GM12878 (cell line): Measurements from ENCODE around the gene NOL7. TPM values are rescaled to one million over a fixed set of nuclear protein-coding genes. Genes with fewer than 3 reads are reported as not detected.
A peak's percentile ranks its signal among the peaks of the same experiment; 100 is the strongest.

Experiments
- ATAC-seq: fragments of 200-7000 bp; cut with Tn5 transposase; 3 replicates; pipeline ENCODE4 v1.9.1; 2020; ENCODE audit warnings: mild to moderate bottlenecking, moderate library complexity
- BruUV-seq: library from RNA; stranded (reverse); fragments of 400-500 nt; replicated peaks from 2 replicates; lab custom pipeline; 2021; lab: Mats Ljungman, UMichigan
- CTCF ChIA-PET: fragments of 300-600 bp; sonication (Branson Sonifier 250); formaldehyde crosslinking; extraction: SDS; loops from one replicate; lab custom pipeline; 2021; ENCODE audit warnings: inconsistent platforms; lab: Yijun Ruan, JAX
- POLR2A ChIA-PET: fragments of 350-600 bp; formaldehyde crosslinking; extraction: SDS; loops from one replicate; lab custom pipeline; 2021; ENCODE audit warnings: inconsistent platforms; lab: Charles Lee
- RAD21 ChIA-PET: fragments of 300-600 bp; sonication (Branson Sonifier 250); formaldehyde crosslinking; loops from one replicate; lab custom pipeline; 2023; ENCODE audit warnings: antibody characterized with exemption; ENCODE audit not compliant: unreplicated experiment; lab: Charles Lee
- SMC1A ChIA-PET: fragments of 300-600 bp; sonication (Branson Sonifier 250); formaldehyde crosslinking; loops from one replicate; lab custom pipeline; 2023; ENCODE audit not compliant: unreplicated experiment, uncharacterized antibody; lab: Charles Lee
- DNase-seq: peaks from one replicate; pipeline ENCODE4 v3.0.0-alpha.2; 2011; ENCODE audit warnings: low read depth, low spot score
- FAIRE-seq: peaks from 3 replicates; lab custom pipeline; 2011; peaks lifted over from hg19 to GRCh38; lab: Jason Lieb, UNC
- H2AFZ ChIP-seq: 2 replicates; pipeline ENCODE4 v1.6.0; 2011; ENCODE audit warnings: low read depth, low read length, control low read depth; ENCODE audit not compliant: control insufficient read depth
- H3K27ac ChIP-seq: 2 replicates; pipeline ENCODE4 v1.5.1; 2011; ENCODE audit warnings: control low read depth; ENCODE audit not compliant: control insufficient read depth, insufficient read depth
- H3K27me3 ChIP-seq, 2 experiments: replicated peaks in 1 of 2; 2 replicates each; pipeline versions ENCODE4 v1.6.0 to v1.6.1; 2011; ENCODE audit warnings: low read length in 1 of 2; ENCODE audit not compliant: control insufficient read depth in 2 of 2, insufficient read depth in 2 of 2
- H3K36me3 ChIP-seq, 2 experiments: 2 replicates each; pipeline ENCODE4 v1.5.1; 2011; ENCODE audit warnings: low read length in 1 of 2; ENCODE audit not compliant: control insufficient read depth in 2 of 2, insufficient read depth in 2 of 2
- H3K4me1 ChIP-seq: 2 replicates; pipeline ENCODE4 v1.6.1; 2011; ENCODE audit warnings: mild to moderate bottlenecking, low read length, moderate library complexity, mixed read lengths; ENCODE audit not compliant: control insufficient read depth, insufficient read depth
- H3K4me2 ChIP-seq: 2 replicates; pipeline ENCODE4 v1.6.0; 2011; ENCODE audit warnings: control low read depth; ENCODE audit not compliant: control insufficient read depth, insufficient read depth
- H3K4me3 ChIP-seq: fragments of 200-600 bp; sonication (generic); 2 replicates; pipeline ENCODE4 v1.5.1; 2016
- H3K79me2 ChIP-seq: 2 replicates; pipeline ENCODE4 v1.6.0; 2011; ENCODE audit warnings: low read length; ENCODE audit not compliant: control insufficient read depth, insufficient read depth
- H3K9ac ChIP-seq: 2 replicates; pipeline ENCODE4 v1.8.0; 2011; ENCODE audit warnings: low read length, control low read depth, mixed read lengths; ENCODE audit not compliant: control insufficient read depth, insufficient read depth
- H3K9me3 ChIP-seq: replicated peaks from 3 replicates; pipeline ENCODE4 v1.5.1; 2011; ENCODE audit warnings: mild to moderate bottlenecking, low read length; ENCODE audit not compliant: control insufficient read depth, insufficient read depth
- H4K20me1 ChIP-seq: 2 replicates; pipeline ENCODE4 v1.6.0; 2011; ENCODE audit not compliant: control insufficient read depth, insufficient read depth
- ASH2L ChIP-seq: fragments of 300-600, 200-600 bp; sonication (generic); IDR thresholded peaks from 2 replicates; pipeline ENCODE4 v1.6.1; 2017; ENCODE audit warnings: low read depth, mild to moderate bottlenecking, borderline replicate concordance
- ATF3 ChIP-seq: IDR thresholded peaks from 2 replicates; pipeline ENCODE4 v1.6.1; 2011; ENCODE audit warnings: low read depth, mild to moderate bottlenecking, low read length, moderate library complexity, borderline replicate concordance; ENCODE audit errors: extremely low read depth
- CREB1 ChIP-seq: IDR thresholded peaks from 2 replicates; pipeline ENCODE4 v1.6.1; 2012; ENCODE audit warnings: low read depth, mild to moderate bottlenecking, inconsistent platforms
- GABPA ChIP-seq: IDR thresholded peaks from 2 replicates; pipeline ENCODE4 v1.6.1; 2014; ENCODE audit warnings: antibody characterized with exemption, low read depth, mild to moderate bottlenecking, inconsistent platforms
- HDAC2 ChIP-seq: fragments of 200-600 bp; sonication (generic); IDR thresholded peaks from 2 replicates; pipeline ENCODE4 v1.6.1; 2017
- KAT2A ChIP-seq: conservative IDR thresholded peaks from 2 replicates; pipeline ENCODE4 v1.6.1; 2011; ENCODE audit warnings: low read depth, low read length; ENCODE audit not compliant: control insufficient read depth
- NFIC ChIP-seq: IDR thresholded peaks from 2 replicates; pipeline ENCODE4 v1.6.1; 2012; ENCODE audit warnings: low read depth, mild to moderate bottlenecking, inconsistent platforms, low read length, moderate library complexity
- NFXL1 ChIP-seq: fragments of 450-650 bp; IDR thresholded peaks from 2 replicates; pipeline ENCODE4 v1.6.1; 2017; ENCODE audit warnings: antibody characterized with exemption, mild to moderate bottlenecking, borderline replicate concordance
- POU2F2 ChIP-seq: IDR thresholded peaks from 3 replicates; pipeline ENCODE4 v1.6.1; 2011; ENCODE audit warnings: low read depth, mild to moderate bottlenecking, low read length, borderline replicate concordance
- SMAD1 ChIP-seq: fragments of 450-650 bp; IDR thresholded peaks from 2 replicates; pipeline ENCODE4 v1.6.1; 2018; ENCODE audit warnings: mild to moderate bottlenecking, low read depth; ENCODE audit not compliant: partially characterized antibody
- STAT1 ChIP-seq: fragments of 450-650 bp; conservative IDR thresholded peaks from 2 replicates; pipeline ENCODE4 v1.6.1; 2014; ENCODE audit warnings: antibody characterized with exemption, mild to moderate bottlenecking
- SUPT20H ChIP-seq: IDR thresholded peaks from 2 replicates; pipeline ENCODE4 v1.6.1; 2011; ENCODE audit warnings: low read depth, mild to moderate bottlenecking, low read length, moderate library complexity, borderline replicate concordance; ENCODE audit not compliant: control insufficient read depth
- SUZ12 ChIP-seq: fragments of 200-600 bp; sonication (generic); IDR thresholded peaks from one replicate; pipeline ENCODE4 v1.6.1; 2018; ENCODE audit warnings: antibody characterized with exemption, mild to moderate bottlenecking; ENCODE audit not compliant: unreplicated experiment
- TARDBP ChIP-seq: IDR thresholded peaks from 2 replicates; pipeline ENCODE4 v1.6.1; 2016; ENCODE audit warnings: borderline replicate concordance
- ZBED1 ChIP-seq: IDR thresholded peaks from 2 replicates; pipeline ENCODE4 v1.6.1; 2016; ENCODE audit warnings: borderline replicate concordance
- ZNF687 ChIP-seq: fragments of 450-650 bp; IDR thresholded peaks from 2 replicates; pipeline ENCODE4 v1.6.1; 2017; ENCODE audit warnings: mild to moderate bottlenecking, moderate library complexity
- ZSCAN29 ChIP-seq: fragments of 450-650 bp; IDR thresholded peaks from 2 replicates; pipeline ENCODE4 v1.6.1; 2017; ENCODE audit warnings: mild to moderate bottlenecking, moderate library complexity
- WGBS: methylation state at CpG from one replicate; pipeline ENCODE4 v1.1.6; 2016; ENCODE audit warnings: low lambda C conversion rate; ENCODE audit not compliant: insufficient replicate concordance, insufficient coverage; ENCODE audit errors: missing lambda C conversion rate; 5-methylcytosine and 5-hydroxymethylcytosine counted together
- in situ Hi-C: fragments of 300-500 bp; cut with MboI; formaldehyde crosslinking; loops from 9 replicates; pipeline ENCODE4 v1.14.3; 2018; ENCODE audit warnings: mixed read lengths
- intact Hi-C: fragments of 100-400 bp; cut with micrococcal nuclease; formaldehyde crosslinking; loops from one replicate; pipeline ENCODE4 v1.14.2; 2022; ENCODE audit not compliant: unreplicated experiment
- polyA plus RNA-seq, 11 experiments: library from polyadenylated mRNA; depleted of rRNA in 4 of 11; unstranded in 6 of 11; stranded (reverse) in 5 of 11; fragments of >200 nt; fragmentation: Nextera tagmentation in 4 of 11; fragmentation: Illumina TruSeq in 1 of 11; extraction: Ambion mirVana in 4 of 11; extraction: Trizol in 1 of 11; gene quantifications; 1 replicate in 1 of 11; 2 replicates in 10 of 11; pipeline versions ENCODE4 v1.2.1 to v1.2.3, GENCODE V29; 2011 to 2016; ENCODE audit warnings: inconsistent platforms in 2 of 11, missing spikeins in 2 of 11, low read depth in 1 of 11
- total RNA-seq, 4 experiments: library from RNA; depleted of rRNA in 3 of 4; stranded (reverse); fragments of >200 nt in 3 of 4; fragmentation: Illumina TruSeq in 1 of 4; extraction: Trizol in 1 of 4; gene quantifications; 2 replicates each; pipeline versions ENCODE4 v1.2.1 to v1.2.3, GENCODE V29; 2013 to 2021

The NOL7 gene
- total and polyA plus RNA-seq, 10 of the 15 experiments (the other 5 are each of a cell fraction or from before 2014, with no cell fraction given) = 12.2 to 222 (median 86.2) TPM

- peaks cover 4% of the 10 kb centered on the region for H3K4me1 ChIP-seq
- no TSS peak for BruUV-seq
- H3K27ac ChIP-seq = peak overlapping the region; percentile 96
- H3K36me3 ChIP-seq = no peaks in the 10 kb centered on the region
- ATAC-seq (peak; percentile 89), DNase-seq (peak; percentile 82), FAIRE-seq (peak; percentile 47)
- H3K4me2 ChIP-seq = peak overlapping the region; percentile 99
- peak overlapping the region; percentile 93 for H2AFZ ChIP-seq
- H3K79me2 ChIP-seq = peaks cover 8% of the 10 kb centered on the region
- no peaks in the 10 kb centered on the region for H4K20me1 ChIP-seq
- H3K9ac ChIP-seq = peak overlapping the region; percentile 92
- no peaks in the 10 kb centered on the region for H3K9me3 ChIP-seq
- WGBS = 1% methylated on average over 36 of the region's 46 CpGs
- intact Hi-C loops (loop anchor here (1.0 to 2.0 kb wide), 5 partner anchors 41 to 238 kb away; partner anchors contain the start of genes GFOD1 and NOL7), in situ Hi-C loops (no loop called here)
- CTCF ChIA-PET = interaction anchor here (0.6 to 3.7 kb wide), 52 partner anchors 8 to 1417 kb away, joined by 3 to 52 read pairs (median 6); partner anchors contain the start of genes GFOD1, NOL7 and TBC1D7
- SMC1A ChIA-PET = interaction anchor here (0.7 to 3.1 kb wide), 30 partner anchors 11 to 379 kb away, joined by 3 to 30 read pairs (median 6); partner anchors contain the start of gene NOL7
- POLR2A ChIA-PET = interaction anchor here (0.8 to 2.3 kb wide), 9 partner anchors 40 to 238 kb away, joined by 3 to 11 read pairs (median 5); partner anchors contain the start of gene NOL7
- RAD21 ChIA-PET = interaction anchor here (0.7 to 3.1 kb wide), 37 partner anchors 10 to 493 kb away, joined by 3 to 42 read pairs (median 7); partner anchors contain the start of genes GFOD1, NOL7 and TBC1D7
- peak overlapping the region; percentile 93 for H3K4me3 ChIP-seq
- H3K27me3 ChIP-seq = no peaks in the 10 kb centered on the region
- no peak for TF ChIP-seq GABPA
- TF ChIP-seq HDAC2 = no peak
- no peak for TF ChIP-seq ASH2L
- TF ChIP-seq CREB1 = peak; percentile 60; the same call in 1 of the 2 replicates
- TF ChIP-seq TARDBP = no peak
- TF ChIP-seq ZBED1 = no peak
- TF ChIP-seq ATF3 = no peak
- no peak for TF ChIP-seq NFXL1
- no peak for TF ChIP-seq SUPT20H
- TF ChIP-seq SMAD1 = no peak
- TF ChIP-seq ZSCAN29 = no peak
- TF ChIP-seq POU2F2 = 0 out of 3 replicates have a peak, but pooled peaks have one; percentile 31
- no peak for TF ChIP-seq SUZ12
- TF ChIP-seq STAT1 = peak; percentile 67; the same call in 1 of the 2 replicates
- TF ChIP-seq KAT2A = no peak
- TF ChIP-seq ZNF687 = peak; percentile 78
- no peak for TF ChIP-seq NFIC
Observed at GRCh38 chr6:13574149-13574570, 41.0 kb upstream of the NOL7 start.
